ENCODE data around the gene HNRNPL. TPM values are rescaled to one million over a fixed set of nuclear protein-coding genes. Genes with fewer than 3 reads are reported as not detected.
"Not testable (repeated sequence)": the region's sequence is repeated elsewhere in the genome, so short reads cannot be mapped to it uniquely, and the experiment has no call there.

Gene HNRNPL
- total and polyA plus RNA-seq, 9 of the 15 experiments (the other 6 are each of a cell fraction or from before 2014, with no cell fraction given), result 39.5 to 610 (median 299) TPM

DNA sequence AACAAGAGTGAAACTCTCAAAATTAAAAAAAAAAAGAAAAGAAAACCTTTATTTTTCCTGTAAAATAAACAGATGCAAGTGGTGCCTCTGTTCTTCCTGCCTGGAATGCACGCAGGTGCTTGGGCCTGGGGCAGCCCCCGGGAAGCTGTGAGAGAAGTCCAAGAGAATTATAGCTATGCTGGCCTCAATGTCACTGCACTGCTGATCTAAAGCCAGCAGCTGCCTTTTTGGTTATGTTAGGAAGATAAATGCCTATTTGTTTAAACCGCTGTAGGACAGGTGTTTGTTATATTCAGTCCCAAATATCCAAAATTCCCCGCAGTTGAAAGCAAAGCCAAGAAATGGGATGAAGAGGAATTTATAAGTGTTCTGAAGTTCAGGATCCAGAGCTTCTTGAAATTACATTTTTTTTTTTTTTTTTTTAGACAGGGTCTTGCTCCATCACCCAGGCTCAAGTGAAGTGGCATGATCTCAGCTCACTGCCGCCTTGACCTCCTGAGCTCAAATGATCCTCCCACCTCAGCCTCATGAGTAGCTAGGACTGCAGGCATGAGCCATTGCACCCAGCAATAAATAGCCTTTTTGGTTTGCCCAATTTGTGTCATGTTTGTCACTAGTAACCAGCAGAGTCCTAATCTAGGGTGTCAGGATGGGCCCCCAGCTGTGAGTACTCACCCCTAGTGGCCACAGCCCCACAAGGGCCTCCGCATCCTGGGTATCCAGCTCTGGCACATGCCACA, 26.0 kb upstream of the HNRNPL start:
- DNase-seq (ENCODE audit: extremely low read depth in 1 of 4, low spot score in 3 of 4) (no peak), FAIRE-seq (no peak), ATAC-seq (peak; percentile 16; the same call in 1 of the 3 replicates)
- no peaks in the 10 kb centered on the region for H3K9me1 ChIP-seq (ENCODE audit: control insufficient read depth, insufficient read depth, low read length)
- peak overlapping the region in 1 of 2 experiments; percentile 68; a peak in 2 of 4 replicates for H3K9ac ChIP-seq (ENCODE audit: insufficient read depth in 1 of 2, low read depth in 2 of 2, low read length in 2 of 2)
- POLR2A ChIA-PET, result interaction anchor here (0.6 to 3.9 kb wide), 4 partner anchors 10 to 133 kb away, joined by 3 to 17 read pairs (median 3); no protein-coding TSS in a partner anchor
- intact Hi-C loops (cut with micrococcal nuclease) (no loop called here), in situ Hi-C loops (cut with MboI) (no loop called here)
- H3K4me3 ChIP-seq, result no peak overlapping the region
- CTCF ChIA-PET (ENCODE audit: low intra/inter-chr PET ratio), result no interaction called here
- BruUV-seq (replicated peaks), result no TSS peak
- 69% methylated on average over 6 of the region's 6 CpGs for WGBS (ENCODE audit: insufficient coverage, low coverage, missing lambda C conversion rate)
- H3K9me3 ChIP-seq (replicated peaks; ENCODE audit: control insufficient read depth, insufficient read depth, low read depth, low read length), result no peaks in the 10 kb centered on the region
- H3K27ac ChIP-seq (ENCODE audit: extremely low read depth, low read depth, low read length), result no peak overlapping the region
- peaks cover 9 to 36% of the 10 kb centered on the region in 2 experiments; a peak in 4 of 5 replicates for H3K4me1 ChIP-seq (replicated peaks in 1 of 2; ENCODE audit: control insufficient read depth in 2 of 2, insufficient read depth in 2 of 2, low read length in 2 of 2)
- TF ChIP-seq, protein P1, sequence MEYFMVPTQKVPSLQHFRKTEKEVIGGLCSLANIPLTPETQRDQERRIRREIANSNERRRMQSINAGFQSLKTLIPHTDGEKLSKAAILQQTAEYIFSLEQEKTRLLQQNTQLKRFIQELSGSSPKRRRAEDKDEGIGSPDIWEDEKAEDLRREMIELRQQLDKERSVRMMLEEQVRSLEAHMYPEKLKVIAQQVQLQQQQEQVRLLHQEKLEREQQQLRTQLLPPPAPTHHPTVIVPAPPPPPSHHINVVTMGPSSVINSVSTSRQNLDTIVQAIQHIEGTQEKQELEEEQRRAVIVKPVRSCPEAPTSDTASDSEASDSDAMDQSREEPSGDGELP (CRISPR knock-in tag; IDR thresholded peaks at IDR 0.05; ENCODE audit: borderline replicate concordance), result peak; percentile 44; the same call in 1 of the 2 replicates
- no peak for TF ChIP-seq CHCHD3 (CRISPR knock-in tag; IDR thresholded peaks at IDR 0.05)
- H4K20me1 ChIP-seq (replicated peaks; ENCODE audit: control insufficient read depth, insufficient read depth, low read length), result no peaks in the 10 kb centered on the region
- H2AFZ ChIP-seq (ENCODE audit: low read depth, low read length), result no peak overlapping the region
- H3K27me3 ChIP-seq (ENCODE audit: control insufficient read depth in 2 of 2, insufficient read depth in 2 of 2, low read length in 2 of 2), result no peaks in the 10 kb centered on the region
- no peaks in the 10 kb centered on the region for H3K79me2 ChIP-seq (ENCODE audit: control insufficient read depth, insufficient read depth, low read length)
- H3K4me2 ChIP-seq (ENCODE audit: insufficient read depth, low read length), result no peak overlapping the region
- no peaks in the 10 kb centered on the region; the same call in 2 of the 3 replicates for H3K36me3 ChIP-seq (ENCODE audit: control insufficient read depth, insufficient read depth, low read length)

DNA sequence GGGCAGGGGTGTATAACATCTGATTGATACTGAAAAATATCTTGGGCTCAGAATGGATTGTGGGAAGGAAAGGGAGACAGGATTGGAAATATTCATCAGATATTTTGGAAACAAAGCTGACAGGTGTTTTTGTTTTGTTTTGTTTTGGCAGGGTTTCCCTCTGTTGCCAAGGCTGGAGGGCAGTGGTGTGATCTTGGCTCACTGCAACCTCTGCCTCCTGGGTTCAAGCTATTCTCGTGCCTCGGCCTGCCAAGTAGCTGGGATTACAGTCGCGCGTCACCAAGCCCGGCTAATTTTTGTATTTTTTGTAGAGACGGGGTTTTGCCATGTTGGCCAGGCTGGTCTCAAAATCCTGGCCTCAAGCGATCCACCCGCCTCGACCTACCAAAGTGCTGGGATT, 23.6 kb upstream of the HNRNPL start:
- 89% methylated on average over 10 of the region's 10 CpGs for WGBS (ENCODE audit: insufficient coverage, low coverage, missing lambda C conversion rate)
- H3K4me2 ChIP-seq (ENCODE audit: insufficient read depth, low read length); H3K27ac ChIP-seq (ENCODE audit: extremely low read depth, low read depth, low read length); H3K36me3 ChIP-seq (ENCODE audit: control insufficient read depth, insufficient read depth, low read length); ATAC-seq; CTCF ChIA-PET (ENCODE audit: low intra/inter-chr PET ratio); H3K9me1 ChIP-seq (ENCODE audit: control insufficient read depth, insufficient read depth, low read length); H3K9me3 ChIP-seq (replicated peaks; ENCODE audit: control insufficient read depth, insufficient read depth, low read depth, low read length); H2AFZ ChIP-seq (ENCODE audit: low read depth, low read length); in situ Hi-C loops (cut with MboI); DNase-seq (ENCODE audit: extremely low read depth in 1 of 4, low spot score in 3 of 4); H4K20me1 ChIP-seq (replicated peaks; ENCODE audit: control insufficient read depth, insufficient read depth, low read length); H3K9ac ChIP-seq (ENCODE audit: insufficient read depth in 1 of 2, low read depth in 2 of 2, low read length in 2 of 2); H3K27me3 ChIP-seq (ENCODE audit: control insufficient read depth in 2 of 2, insufficient read depth in 2 of 2, low read length in 2 of 2); H3K4me3 ChIP-seq; FAIRE-seq; H3K79me2 ChIP-seq (ENCODE audit: control insufficient read depth, insufficient read depth, low read length); BruUV-seq (replicated peaks); intact Hi-C loops (cut with micrococcal nuclease): not testable (repeated sequence)
- H3K4me1 ChIP-seq (replicated peaks in 1 of 2; ENCODE audit: control insufficient read depth in 2 of 2, insufficient read depth in 2 of 2, low read length in 2 of 2), result peaks cover 5 to 37% of the 10 kb centered on the region in 2 experiments; a peak in 4 of 5 replicates
- POLR2A ChIA-PET, result interaction anchor here (0.9 kb wide), 1 partner anchor 42 kb away, joined by 3 read pairs; the partner anchor contains the start of gene ECH1
